CD14-positive monocyte (primary cell): Measurements from ENCODE around the gene CDH11. TPM values are rescaled to one million over a fixed set of nuclear protein-coding genes. Genes with fewer than 3 reads are reported as not detected.

Experiments used
- DNase-seq, 3 donors: peaks; one replicate each; pipeline ENCODE4 v3.0.0-alpha.2; 2011 to 2022
- H2AFZ ChIP-seq: 2 replicates; pipeline ENCODE4 v1.6.0; 2012; ENCODE audit warnings: mild to moderate bottlenecking, low read depth, low read length, inconsistent platforms; ENCODE audit not compliant: insufficient read depth, poor library complexity, severe bottlenecking
- H3K27ac ChIP-seq, 2 donors: 1 replicate in 1 of 2; 2 replicates in 1 of 2; pipeline ENCODE4 v1.5.1; 2012 to 2013; ENCODE audit warnings: low read length in 2 of 2, control low read depth in 1 of 2, inconsistent platforms in 1 of 2, low read depth in 1 of 2, mild to moderate bottlenecking in 1 of 2
- H3K27me3 ChIP-seq, 2 donors: one replicate each; pipeline versions ENCODE4 v1.6.0 to v1.6.1; 2011 to 2013; ENCODE audit warnings: low read length in 2 of 2; ENCODE audit not compliant: control insufficient read depth in 2 of 2, insufficient read depth in 2 of 2
- H3K36me3 ChIP-seq, 2 donors: replicated peaks in 1 of 2; 1 replicate in 1 of 2; 2 replicates in 1 of 2; pipeline versions ENCODE4 v1.5.1 to v1.6.1; 2012 to 2013; ENCODE audit warnings: low read length in 2 of 2, control low read depth in 1 of 2, inconsistent platforms in 1 of 2, mild to moderate bottlenecking in 1 of 2; ENCODE audit not compliant: insufficient read depth in 2 of 2, control insufficient read depth in 1 of 2
- H3K4me1 ChIP-seq, 2 donors: 1 replicate in 1 of 2; 2 replicates in 1 of 2; pipeline versions ENCODE4 v1.5.1 to v1.6.1; 2012 to 2013; ENCODE audit warnings: low read length in 2 of 2, control low read depth in 1 of 2, inconsistent platforms in 1 of 2, mild to moderate bottlenecking in 1 of 2, moderate library complexity in 1 of 2; ENCODE audit not compliant: insufficient read depth in 2 of 2, control insufficient read depth in 1 of 2
- H3K4me2 ChIP-seq: replicated peaks from 2 replicates; pipeline ENCODE3; 2012; ENCODE audit warnings: low read length, moderate library complexity, mild to moderate bottlenecking; ENCODE audit not compliant: poor library complexity, severe bottlenecking; ENCODE audit errors: extremely low read depth
- H3K4me3 ChIP-seq, 3 experiments: fragments of 200-600 bp in 1 of 3; sonication (generic) in 1 of 3; replicated peaks in 1 of 3; 1 replicate in 2 of 3; 2 replicates in 1 of 3; pipeline ENCODE4 v1.5.1; 2011 to 2013; ENCODE audit warnings: low read length in 3 of 3, mild to moderate bottlenecking in 3 of 3, control low read depth in 2 of 3, low read depth in 2 of 3, inconsistent platforms in 1 of 3, moderate library complexity in 1 of 3
- H3K79me2 ChIP-seq: 2 replicates; pipeline ENCODE4 v1.6.0; 2012; ENCODE audit warnings: mild to moderate bottlenecking, control low read depth, inconsistent platforms, low read length, moderate library complexity; ENCODE audit not compliant: insufficient read depth
- H3K9ac ChIP-seq: 2 replicates; pipeline ENCODE4 v1.6.0; 2017; ENCODE audit warnings: low read length, mild to moderate bottlenecking; ENCODE audit not compliant: insufficient read depth, poor library complexity, severe bottlenecking
- H3K9me3 ChIP-seq, 2 donors: replicated peaks in 1 of 2; 1 replicate in 1 of 2; 2 replicates in 1 of 2; pipeline versions ENCODE4 v1.5.1 to v1.6.1; 2012 to 2013; ENCODE audit warnings: low read length in 2 of 2, control low read depth in 1 of 2; ENCODE audit not compliant: control insufficient read depth in 1 of 2, insufficient read depth in 1 of 2
- H4K20me1 ChIP-seq: 2 replicates; pipeline ENCODE4 v1.6.0; 2012; ENCODE audit warnings: mild to moderate bottlenecking, low read length, control low read depth, moderate library complexity; ENCODE audit not compliant: insufficient read depth
- H3K27ac Mint-ChIP-seq, 7 donors: one replicate each; pipeline ENCODE4 v1.8.0; 2020; ENCODE audit warnings: mild to moderate bottlenecking in 7 of 7, mixed read lengths in 7 of 7, moderate library complexity in 6 of 7, inconsistent platforms in 2 of 7
- H3K27me3 Mint-ChIP-seq, 3 donors: one replicate each; pipeline ENCODE4 v1.8.0; 2021 to 2022; ENCODE audit warnings: low read depth in 3 of 3, mild to moderate bottlenecking in 3 of 3, mixed read lengths in 3 of 3, moderate library complexity in 3 of 3, inconsistent platforms in 1 of 3
- H3K36me3 Mint-ChIP-seq, 2 donors: one replicate each; pipeline ENCODE4 v1.8.0; 2020; ENCODE audit warnings: mixed read lengths in 2 of 2, inconsistent platforms in 1 of 2, mild to moderate bottlenecking in 1 of 2
- H3K4me1 Mint-ChIP-seq: one replicate; pipeline ENCODE4 v1.8.0; 2020; ENCODE audit warnings: mild to moderate bottlenecking, mixed read lengths
- H3K4me3 Mint-ChIP-seq, 2 donors: one replicate each; pipeline ENCODE4 v1.8.0; 2020; ENCODE audit warnings: mild to moderate bottlenecking in 2 of 2, mixed read lengths in 2 of 2, moderate library complexity in 1 of 2
- H3K9me3 Mint-ChIP-seq, 7 donors: one replicate each; pipeline ENCODE4 v1.8.0; 2020 to 2022; ENCODE audit warnings: mixed read lengths in 7 of 7, mild to moderate bottlenecking in 6 of 7, moderate library complexity in 6 of 7, inconsistent platforms in 2 of 7
- WGBS: methylation state at CpG from one replicate; pipeline ENCODE4 v1.1.5; 2013; ENCODE audit warnings: missing lambda C conversion rate; ENCODE audit not compliant: insufficient coverage; 5-methylcytosine and 5-hydroxymethylcytosine counted together
- intact Hi-C, 2 donors: fragments of 100-400 bp; cut with micrococcal nuclease; formaldehyde crosslinking; loops; one replicate each; pipeline versions ENCODE4 v1.15.0 to v1.15.1; 2023
- polyA plus RNA-seq, 3 donors: library from polyadenylated mRNA; depleted of rRNA in 1 of 3; unstranded in 2 of 3; stranded (reverse) in 1 of 3; fragments of 300-500 nt in 2 of 3; fragments of >200 nt in 1 of 3; fragmentation: Illumina TruSeq in 2 of 3; gene quantifications; 1 replicate in 2 of 3; 2 replicates in 1 of 3; pipeline ENCODE4 v1.2.3, GENCODE V29; 2012 to 2021
- TF ChIP-seq, protein P1 (sequence below): fragments of 200-600 bp; IDR thresholded peaks from one replicate; pipeline ENCODE4 v1.8.0; 2022; ENCODE audit warnings: antibody characterized with exemption, mild to moderate bottlenecking

CDH11 gene
- polyA plus RNA-seq, 3 donors, result not detected

- H3K36me3 ChIP-seq, result no peaks in the 10 kb centered on the region
- H3K4me3 ChIP-seq, result no peak overlapping the region
- WGBS, result 76% methylated on average over 2 of the region's 4 CpGs
- H3K79me2 ChIP-seq, result no peaks in the 10 kb centered on the region
- no peak overlapping the region for H2AFZ ChIP-seq
- H3K27me3 Mint-ChIP-seq, result peaks cover 21 to 32% (median 30%) of the 10 kb centered on the region in 3 donors
- no peak overlapping the region for H3K9ac ChIP-seq
- H3K9me3 ChIP-seq, result peaks cover 0 to 7% of the 10 kb centered on the region in 2 donors
- H4K20me1 ChIP-seq, result no peaks in the 10 kb centered on the region
- no peaks in the 10 kb centered on the region for H3K4me1 Mint-ChIP-seq
- peaks cover 22 to 32% of the 10 kb centered on the region in 2 donors for H3K27me3 ChIP-seq
- no peaks in the 10 kb centered on the region for H3K9me3 Mint-ChIP-seq
- no peak overlapping the region for H3K27ac ChIP-seq
- intact Hi-C loops, result no loop called here
- no peaks in the 10 kb centered on the region for H3K4me1 ChIP-seq
- DNase-seq, result no peak
- TF ChIP-seq, protein P1, sequence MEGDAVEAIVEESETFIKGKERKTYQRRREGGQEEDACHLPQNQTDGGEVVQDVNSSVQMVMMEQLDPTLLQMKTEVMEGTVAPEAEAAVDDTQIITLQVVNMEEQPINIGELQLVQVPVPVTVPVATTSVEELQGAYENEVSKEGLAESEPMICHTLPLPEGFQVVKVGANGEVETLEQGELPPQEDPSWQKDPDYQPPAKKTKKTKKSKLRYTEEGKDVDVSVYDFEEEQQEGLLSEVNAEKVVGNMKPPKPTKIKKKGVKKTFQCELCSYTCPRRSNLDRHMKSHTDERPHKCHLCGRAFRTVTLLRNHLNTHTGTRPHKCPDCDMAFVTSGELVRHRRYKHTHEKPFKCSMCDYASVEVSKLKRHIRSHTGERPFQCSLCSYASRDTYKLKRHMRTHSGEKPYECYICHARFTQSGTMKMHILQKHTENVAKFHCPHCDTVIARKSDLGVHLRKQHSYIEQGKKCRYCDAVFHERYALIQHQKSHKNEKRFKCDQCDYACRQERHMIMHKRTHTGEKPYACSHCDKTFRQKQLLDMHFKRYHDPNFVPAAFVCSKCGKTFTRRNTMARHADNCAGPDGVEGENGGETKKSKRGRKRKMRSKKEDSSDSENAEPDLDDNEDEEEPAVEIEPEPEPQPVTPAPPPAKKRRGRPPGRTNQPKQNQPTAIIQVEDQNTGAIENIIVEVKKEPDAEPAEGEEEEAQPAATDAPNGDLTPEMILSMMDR, result no peak
- no peaks in the 10 kb centered on the region for H3K36me3 Mint-ChIP-seq
- no peak overlapping the region for H3K4me3 Mint-ChIP-seq
- H3K4me2 ChIP-seq, result no peak overlapping the region
- H3K27ac Mint-ChIP-seq, result no peak overlapping the region
Observed at GRCh38 chr16:65116216-65116615, 5.6 kb downstream of the CDH11 start.

DNA sequence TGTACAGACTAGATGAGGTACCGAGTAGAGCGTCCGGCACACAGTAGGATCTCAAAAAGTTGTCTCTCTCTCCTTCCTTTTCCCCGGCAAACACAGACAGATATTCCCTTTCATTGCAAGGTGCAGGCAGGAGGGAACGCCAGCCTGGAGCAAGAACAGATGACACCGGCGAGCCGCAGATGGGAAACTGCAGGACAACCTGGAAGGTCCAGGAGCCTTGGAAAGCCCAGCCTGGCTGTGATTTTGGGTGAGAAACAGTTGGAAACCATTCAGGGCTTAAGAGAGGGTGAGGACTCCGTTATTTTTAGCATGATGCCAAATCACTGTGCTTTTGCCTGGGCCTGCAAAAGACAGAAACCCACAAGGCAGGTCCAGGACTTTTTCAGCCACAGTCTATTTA, 7.3 kb downstream of the CDH11 start:
- no peaks in the 10 kb centered on the region for H3K4me1 Mint-ChIP-seq
- H3K9me3 Mint-ChIP-seq, result peaks cover 0 to 2% (median 0%) of the 10 kb centered on the region in 7 donors
- Histone ChIP-seq H3K4me3 (no peak overlapping the region), H3K9ac (no peak overlapping the region), H2AFZ (no peak overlapping the region), H4K20me1 (no peaks in the 10 kb centered on the region), H3K79me2 (no peaks in the 10 kb centered on the region), H3K36me3 (no peaks in the 10 kb centered on the region), H3K27me3 (peaks cover 5 to 15% of the 10 kb centered on the region in 2 donors), H3K27ac (no peak overlapping the region), H3K9me3 (no peaks in the 10 kb centered on the region), H3K4me2 (no peak overlapping the region), H3K4me1 (no peaks in the 10 kb centered on the region)
- intact Hi-C loops, result no loop called here
- no peak overlapping the region for H3K4me3 Mint-ChIP-seq
- 91% methylated on average over 7 of the region's 9 CpGs for WGBS
- H3K27ac Mint-ChIP-seq, result no peak overlapping the region
- TF ChIP-seq, protein P1, result no peak
- no peaks in the 10 kb centered on the region for H3K36me3 Mint-ChIP-seq
- peaks cover 6 to 16% (median 14%) of the 10 kb centered on the region in 3 donors for H3K27me3 Mint-ChIP-seq
- DNase-seq, result no peak
